HEK293 (cell line): Measurements from ENCODE around the gene PLCB1.

Source experiments
- CTCF ChIA-PET: fragments of 350-600 bp; formaldehyde crosslinking; extraction: SDS; loops from one replicate; lab custom pipeline; 2021; ENCODE audit warnings: antibody characterized with exemption; lab: Yijun Ruan, JAX
- POLR2A ChIA-PET: fragments of 300-600 bp; formaldehyde crosslinking; extraction: SDS; loops from one replicate; lab custom pipeline; 2020; ENCODE audit warnings: antibody characterized with exemption, inconsistent platforms; lab: Yijun Ruan, JAX
- H3K27ac ChIP-seq: fragments of 200-500 bp; sonication (Bioruptor generic); 2 replicates; pipeline ENCODE4 v1.5.1; 2014; ENCODE audit warnings: low read depth, low read length, control low read depth, inconsistent platforms; ENCODE audit errors: extremely low read depth
- H3K36me3 ChIP-seq, 2 experiments: fragments of 200-500 bp in 1 of 2; sonication (Bioruptor generic) in 1 of 2; 1 replicate in 1 of 2; 2 replicates in 1 of 2; pipeline ENCODE4 v1.5.1; 2014 to 2017; ENCODE audit warnings: inconsistent platforms in 2 of 2, low read length in 2 of 2; ENCODE audit not compliant: control insufficient read depth in 2 of 2, insufficient read depth in 1 of 2
- H3K4me1 ChIP-seq: fragments of 200-500 bp; sonication (Bioruptor generic); 2 replicates; pipeline ENCODE4 v1.5.1; 2014; ENCODE audit warnings: mild to moderate bottlenecking, low read length, inconsistent platforms; ENCODE audit not compliant: control insufficient read depth, insufficient read depth
- H3K4me3 ChIP-seq: 2 replicates; pipeline ENCODE4 v1.5.1; 2011; ENCODE audit warnings: low read depth, mild to moderate bottlenecking, control low read depth, low read length, moderate library complexity
- H3K9me3 ChIP-seq: fragments of 200-500 bp; sonication (Bioruptor generic); 2 replicates; pipeline ENCODE4 v1.5.1; 2014; ENCODE audit warnings: low read depth, low read length, inconsistent platforms; ENCODE audit not compliant: control insufficient read depth, insufficient read depth
- REPIN1 ChIP-seq: fragments of 450-650 bp; formaldehyde crosslinking; IDR thresholded peaks from 2 replicates; pipeline ENCODE4 v1.5.1; 2017; ENCODE audit warnings: missing biosample characterization, missing genetic modification characterization, low read depth
- YY2 ChIP-seq: fragments of 450-650 bp; formaldehyde crosslinking; IDR thresholded peaks from 2 replicates; pipeline ENCODE4 v1.5.1; 2016; ENCODE audit warnings: missing biosample characterization, missing genetic modification characterization
- ZEB2 ChIP-seq: fragments of 450-650 bp; formaldehyde crosslinking; IDR thresholded peaks from 2 replicates; pipeline ENCODE4 v1.5.1; 2016; ENCODE audit warnings: missing biosample characterization, missing genetic modification characterization
- ZFP3 ChIP-seq: fragments of 450-650 bp; formaldehyde crosslinking; IDR thresholded peaks from 2 replicates; pipeline ENCODE4 v1.5.1; 2016; ENCODE audit warnings: low read depth, missing biosample characterization, missing genetic modification characterization
- ZNF132 ChIP-seq: fragments of 450-650 bp; formaldehyde crosslinking; IDR thresholded peaks from 2 replicates; pipeline ENCODE4 v1.5.1; 2017; ENCODE audit warnings: missing biosample characterization, missing genetic modification characterization, borderline replicate concordance
- ZNF19 ChIP-seq: fragments of 450-650 bp; formaldehyde crosslinking; IDR thresholded peaks from 2 replicates; pipeline ENCODE4; 2016; ENCODE audit warnings: missing biosample characterization, missing genetic modification characterization, low read depth
- ZNF24 ChIP-seq: fragments of 450-650 bp; formaldehyde crosslinking; IDR thresholded peaks from 2 replicates; pipeline ENCODE4 v1.5.1; 2016; ENCODE audit warnings: missing biosample characterization, missing genetic modification characterization
- ZNF324 ChIP-seq: fragments of 450-650 bp; formaldehyde crosslinking; IDR thresholded peaks from 2 replicates; pipeline ENCODE4 v1.5.1; 2016; ENCODE audit warnings: missing biosample characterization, missing genetic modification characterization
- ZNF37A ChIP-seq: fragments of 450-650 bp; IDR thresholded peaks from 2 replicates; pipeline ENCODE4 v1.5.1; 2018; ENCODE audit warnings: missing biosample characterization, missing genetic modification characterization
- ZNF623 ChIP-seq: fragments of 450-650 bp; formaldehyde crosslinking; IDR thresholded peaks from 2 replicates; pipeline ENCODE4 v1.5.1; 2016; ENCODE audit warnings: missing biosample characterization, missing genetic modification characterization
- ZNF701 ChIP-seq: fragments of 450-650 bp; formaldehyde crosslinking; IDR thresholded peaks from 2 replicates; pipeline ENCODE4 v1.5.1; 2016; ENCODE audit warnings: missing biosample characterization, missing genetic modification characterization
- TF ChIP-seq, protein P1 (sequence below): fragments of 450-650 bp; formaldehyde crosslinking; IDR thresholded peaks from 2 replicates; pipeline ENCODE4 v1.5.1; 2016; ENCODE audit warnings: missing biosample characterization, missing genetic modification characterization, borderline replicate concordance
- TF ChIP-seq, protein P2 (sequence below): fragments of 450-650 bp; IDR thresholded peaks from 2 replicates; pipeline ENCODE4 v1.5.1; 2018; ENCODE audit warnings: missing biosample characterization, missing genetic modification characterization
- TF ChIP-seq, protein P3 (sequence below): fragments of 450-650 bp; formaldehyde crosslinking; IDR thresholded peaks from 2 replicates; pipeline ENCODE4 v1.5.1; 2016; ENCODE audit warnings: missing biosample characterization, missing genetic modification characterization
- TF ChIP-seq, protein P4 (sequence below): fragments of 450-650 bp; formaldehyde crosslinking; IDR thresholded peaks from 2 replicates; pipeline ENCODE4 v1.5.1; 2016; ENCODE audit warnings: missing biosample characterization, missing genetic modification characterization, low read depth
- TF ChIP-seq, protein P5 (sequence below): fragments of 450-650 bp; formaldehyde crosslinking; IDR thresholded peaks from 2 replicates; pipeline ENCODE4 v1.5.1; 2016; ENCODE audit warnings: missing biosample characterization, missing genetic modification characterization

Gene PLCB1

DNA sequence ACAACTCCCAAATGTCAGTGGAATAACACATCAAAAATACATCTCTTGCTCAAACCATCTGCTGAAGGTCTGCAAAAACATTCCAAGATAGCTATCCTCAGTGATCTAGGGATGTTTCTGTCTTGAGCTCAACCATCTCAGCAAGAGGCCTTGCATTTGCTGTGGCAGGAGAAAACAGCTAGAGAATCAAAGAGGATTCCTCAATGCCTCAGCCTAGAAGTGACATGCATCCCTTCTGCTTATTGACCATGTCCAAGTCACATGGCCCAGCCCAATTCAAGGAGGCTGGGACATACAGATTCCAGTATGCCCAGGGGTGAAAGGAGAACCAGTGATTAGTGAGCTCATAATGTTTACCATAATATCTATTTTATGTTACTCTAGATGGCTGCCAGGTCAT lies 269.5 kb downstream of the PLCB1 start (continued):
- TF ChIP-seq, protein P1, sequence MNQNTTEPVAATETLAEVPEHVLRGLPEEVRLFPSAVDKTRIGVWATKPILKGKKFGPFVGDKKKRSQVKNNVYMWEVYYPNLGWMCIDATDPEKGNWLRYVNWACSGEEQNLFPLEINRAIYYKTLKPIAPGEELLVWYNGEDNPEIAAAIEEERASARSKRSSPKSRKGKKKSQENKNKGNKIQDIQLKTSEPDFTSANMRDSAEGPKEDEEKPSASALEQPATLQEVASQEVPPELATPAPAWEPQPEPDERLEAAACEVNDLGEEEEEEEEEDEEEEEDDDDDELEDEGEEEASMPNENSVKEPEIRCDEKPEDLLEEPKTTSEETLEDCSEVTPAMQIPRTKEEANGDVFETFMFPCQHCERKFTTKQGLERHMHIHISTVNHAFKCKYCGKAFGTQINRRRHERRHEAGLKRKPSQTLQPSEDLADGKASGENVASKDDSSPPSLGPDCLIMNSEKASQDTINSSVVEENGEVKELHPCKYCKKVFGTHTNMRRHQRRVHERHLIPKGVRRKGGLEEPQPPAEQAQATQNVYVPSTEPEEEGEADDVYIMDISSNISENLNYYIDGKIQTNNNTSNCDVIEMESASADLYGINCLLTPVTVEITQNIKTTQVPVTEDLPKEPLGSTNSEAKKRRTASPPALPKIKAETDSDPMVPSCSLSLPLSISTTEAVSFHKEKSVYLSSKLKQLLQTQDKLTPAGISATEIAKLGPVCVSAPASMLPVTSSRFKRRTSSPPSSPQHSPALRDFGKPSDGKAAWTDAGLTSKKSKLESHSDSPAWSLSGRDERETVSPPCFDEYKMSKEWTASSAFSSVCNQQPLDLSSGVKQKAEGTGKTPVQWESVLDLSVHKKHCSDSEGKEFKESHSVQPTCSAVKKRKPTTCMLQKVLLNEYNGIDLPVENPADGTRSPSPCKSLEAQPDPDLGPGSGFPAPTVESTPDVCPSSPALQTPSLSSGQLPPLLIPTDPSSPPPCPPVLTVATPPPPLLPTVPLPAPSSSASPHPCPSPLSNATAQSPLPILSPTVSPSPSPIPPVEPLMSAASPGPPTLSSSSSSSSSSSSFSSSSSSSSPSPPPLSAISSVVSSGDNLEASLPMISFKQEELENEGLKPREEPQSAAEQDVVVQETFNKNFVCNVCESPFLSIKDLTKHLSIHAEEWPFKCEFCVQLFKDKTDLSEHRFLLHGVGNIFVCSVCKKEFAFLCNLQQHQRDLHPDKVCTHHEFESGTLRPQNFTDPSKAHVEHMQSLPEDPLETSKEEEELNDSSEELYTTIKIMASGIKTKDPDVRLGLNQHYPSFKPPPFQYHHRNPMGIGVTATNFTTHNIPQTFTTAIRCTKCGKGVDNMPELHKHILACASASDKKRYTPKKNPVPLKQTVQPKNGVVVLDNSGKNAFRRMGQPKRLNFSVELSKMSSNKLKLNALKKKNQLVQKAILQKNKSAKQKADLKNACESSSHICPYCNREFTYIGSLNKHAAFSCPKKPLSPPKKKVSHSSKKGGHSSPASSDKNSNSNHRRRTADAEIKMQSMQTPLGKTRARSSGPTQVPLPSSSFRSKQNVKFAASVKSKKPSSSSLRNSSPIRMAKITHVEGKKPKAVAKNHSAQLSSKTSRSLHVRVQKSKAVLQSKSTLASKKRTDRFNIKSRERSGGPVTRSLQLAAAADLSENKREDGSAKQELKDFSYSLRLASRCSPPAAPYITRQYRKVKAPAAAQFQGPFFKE: no peak

DNA sequence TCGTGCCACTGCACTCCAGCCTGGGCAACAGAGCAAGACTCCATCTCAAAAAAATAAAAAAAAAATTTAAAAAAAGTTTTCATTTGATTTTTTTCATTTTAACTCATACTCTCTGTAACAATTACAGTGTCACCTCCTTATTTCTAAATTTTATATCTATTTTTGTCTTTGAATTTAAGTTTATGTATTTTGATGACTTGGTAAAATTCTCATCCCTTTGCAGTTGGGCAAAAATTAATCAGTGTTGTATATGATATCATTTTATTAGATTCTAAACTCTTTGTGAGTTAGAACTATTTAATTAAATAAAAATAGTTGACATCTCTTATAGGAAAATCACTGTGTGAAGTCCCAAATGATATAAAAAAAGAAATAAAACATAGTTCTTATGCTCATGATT lies 270.7 kb downstream of the PLCB1 start:
- H3K9me3 ChIP-seq: no peaks in the 10 kb centered on the region
- ChIA-PET CTCF (no interaction called here), POLR2A (no interaction called here)
- H3K27ac ChIP-seq: no peak overlapping the region
- TF ChIP-seq, protein P2, sequence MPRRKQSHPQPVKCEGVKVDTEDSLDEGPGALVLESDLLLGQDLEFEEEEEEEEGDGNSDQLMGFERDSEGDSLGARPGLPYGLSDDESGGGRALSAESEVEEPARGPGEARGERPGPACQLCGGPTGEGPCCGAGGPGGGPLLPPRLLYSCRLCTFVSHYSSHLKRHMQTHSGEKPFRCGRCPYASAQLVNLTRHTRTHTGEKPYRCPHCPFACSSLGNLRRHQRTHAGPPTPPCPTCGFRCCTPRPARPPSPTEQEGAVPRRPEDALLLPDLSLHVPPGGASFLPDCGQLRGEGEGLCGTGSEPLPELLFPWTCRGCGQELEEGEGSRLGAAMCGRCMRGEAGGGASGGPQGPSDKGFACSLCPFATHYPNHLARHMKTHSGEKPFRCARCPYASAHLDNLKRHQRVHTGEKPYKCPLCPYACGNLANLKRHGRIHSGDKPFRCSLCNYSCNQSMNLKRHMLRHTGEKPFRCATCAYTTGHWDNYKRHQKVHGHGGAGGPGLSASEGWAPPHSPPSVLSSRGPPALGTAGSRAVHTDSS (tag by site-specific recombination): no peak
- TF ChIP-seq ZNF623 (tag by site-specific recombination) (no peak), ZNF324 (no peak), ZNF19 (tag by site-specific recombination) (no peak), REPIN1 (no peak), ZNF701 (tag by site-specific recombination) (no peak), ZNF37A (tag by site-specific recombination) (no peak)
- TF ChIP-seq, protein P3, sequence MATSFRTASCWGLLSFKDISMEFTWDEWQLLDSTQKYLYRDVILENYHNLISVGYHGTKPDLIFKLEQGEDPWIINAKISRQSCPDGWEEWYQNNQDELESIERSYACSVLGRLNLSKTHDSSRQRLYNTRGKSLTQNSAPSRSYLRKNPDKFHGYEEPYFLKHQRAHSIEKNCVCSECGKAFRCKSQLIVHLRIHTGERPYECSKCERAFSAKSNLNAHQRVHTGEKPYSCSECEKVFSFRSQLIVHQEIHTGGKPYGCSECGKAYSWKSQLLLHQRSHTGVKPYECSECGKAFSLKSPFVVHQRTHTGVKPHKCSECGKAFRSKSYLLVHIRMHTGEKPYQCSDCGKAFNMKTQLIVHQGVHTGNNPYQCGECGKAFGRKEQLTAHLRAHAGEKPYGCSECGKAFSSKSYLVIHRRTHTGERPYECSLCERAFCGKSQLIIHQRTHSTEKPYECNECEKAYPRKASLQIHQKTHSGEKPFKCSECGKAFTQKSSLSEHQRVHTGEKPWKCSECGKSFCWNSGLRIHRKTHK (tag by site-specific recombination): no peak
- no peaks in the 10 kb centered on the region for H3K36me3 ChIP-seq
- no peaks in the 10 kb centered on the region; the same call in 1 of the 2 replicates for H3K4me1 ChIP-seq
- H3K4me3 ChIP-seq: no peak overlapping the region

DNA sequence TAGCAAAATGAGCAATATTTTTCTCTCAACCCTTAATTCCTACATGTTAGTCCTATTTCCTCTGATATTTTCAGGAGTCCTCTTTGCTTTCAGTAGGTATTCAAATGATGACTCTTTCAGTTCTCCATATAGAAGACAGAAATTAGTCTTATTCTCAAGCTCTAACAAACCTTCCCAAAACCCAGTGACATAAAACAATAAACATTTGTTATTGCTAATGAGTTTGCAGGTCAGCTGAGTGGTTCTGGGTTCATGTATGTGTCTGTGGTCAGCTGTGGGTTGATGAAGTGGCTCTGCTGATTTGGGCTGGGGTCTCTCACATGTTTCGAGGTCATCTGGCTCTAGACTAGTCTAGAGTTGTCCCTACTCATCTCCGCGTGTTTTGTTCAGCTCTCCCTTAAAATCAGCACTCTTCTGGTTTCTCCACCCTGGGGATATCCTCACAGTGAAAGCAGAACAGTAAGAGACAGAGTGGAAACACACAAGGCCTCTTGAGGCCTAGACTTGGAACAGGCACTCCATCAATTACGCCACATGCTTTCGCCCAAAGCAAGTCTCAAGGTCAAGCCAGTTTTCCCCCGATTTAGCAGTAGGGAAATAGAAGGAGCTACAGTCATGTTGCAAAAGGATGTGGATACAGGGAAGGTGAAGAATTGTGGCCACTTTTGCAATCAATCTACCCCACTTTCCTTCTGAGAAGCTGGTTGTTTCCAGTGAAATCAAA lies 273.0 kb downstream of the PLCB1 start:
- Histone ChIP-seq H3K36me3 (no peaks in the 10 kb centered on the region), H3K4me1 (no peaks in the 10 kb centered on the region; the same call in 1 of the 2 replicates), H3K4me3 (no peak overlapping the region), H3K9me3 (no peaks in the 10 kb centered on the region), H3K27ac (no peak overlapping the region)
- ChIA-PET POLR2A (no interaction called here), CTCF (interaction anchor here (0.7 to 1.4 kb wide), 5 partner anchors 15 to 1311 kb away, joined by 3 to 6 read pairs (median 3); no protein-coding TSS in a partner anchor)
- TF ChIP-seq, protein P4, sequence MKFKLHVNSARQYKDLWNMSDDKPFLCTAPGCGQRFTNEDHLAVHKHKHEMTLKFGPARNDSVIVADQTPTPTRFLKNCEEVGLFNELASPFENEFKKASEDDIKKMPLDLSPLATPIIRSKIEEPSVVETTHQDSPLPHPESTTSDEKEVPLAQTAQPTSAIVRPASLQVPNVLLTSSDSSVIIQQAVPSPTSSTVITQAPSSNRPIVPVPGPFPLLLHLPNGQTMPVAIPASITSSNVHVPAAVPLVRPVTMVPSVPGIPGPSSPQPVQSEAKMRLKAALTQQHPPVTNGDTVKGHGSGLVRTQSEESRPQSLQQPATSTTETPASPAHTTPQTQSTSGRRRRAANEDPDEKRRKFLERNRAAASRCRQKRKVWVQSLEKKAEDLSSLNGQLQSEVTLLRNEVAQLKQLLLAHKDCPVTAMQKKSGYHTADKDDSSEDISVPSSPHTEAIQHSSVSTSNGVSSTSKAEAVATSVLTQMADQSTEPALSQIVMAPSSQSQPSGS (tag by site-specific recombination): no peak
- TF ChIP-seq ZNF132 (tag by site-specific recombination): no peak
- no peak for TF ChIP-seq ZFP3
- TF ChIP-seq, protein P5, sequence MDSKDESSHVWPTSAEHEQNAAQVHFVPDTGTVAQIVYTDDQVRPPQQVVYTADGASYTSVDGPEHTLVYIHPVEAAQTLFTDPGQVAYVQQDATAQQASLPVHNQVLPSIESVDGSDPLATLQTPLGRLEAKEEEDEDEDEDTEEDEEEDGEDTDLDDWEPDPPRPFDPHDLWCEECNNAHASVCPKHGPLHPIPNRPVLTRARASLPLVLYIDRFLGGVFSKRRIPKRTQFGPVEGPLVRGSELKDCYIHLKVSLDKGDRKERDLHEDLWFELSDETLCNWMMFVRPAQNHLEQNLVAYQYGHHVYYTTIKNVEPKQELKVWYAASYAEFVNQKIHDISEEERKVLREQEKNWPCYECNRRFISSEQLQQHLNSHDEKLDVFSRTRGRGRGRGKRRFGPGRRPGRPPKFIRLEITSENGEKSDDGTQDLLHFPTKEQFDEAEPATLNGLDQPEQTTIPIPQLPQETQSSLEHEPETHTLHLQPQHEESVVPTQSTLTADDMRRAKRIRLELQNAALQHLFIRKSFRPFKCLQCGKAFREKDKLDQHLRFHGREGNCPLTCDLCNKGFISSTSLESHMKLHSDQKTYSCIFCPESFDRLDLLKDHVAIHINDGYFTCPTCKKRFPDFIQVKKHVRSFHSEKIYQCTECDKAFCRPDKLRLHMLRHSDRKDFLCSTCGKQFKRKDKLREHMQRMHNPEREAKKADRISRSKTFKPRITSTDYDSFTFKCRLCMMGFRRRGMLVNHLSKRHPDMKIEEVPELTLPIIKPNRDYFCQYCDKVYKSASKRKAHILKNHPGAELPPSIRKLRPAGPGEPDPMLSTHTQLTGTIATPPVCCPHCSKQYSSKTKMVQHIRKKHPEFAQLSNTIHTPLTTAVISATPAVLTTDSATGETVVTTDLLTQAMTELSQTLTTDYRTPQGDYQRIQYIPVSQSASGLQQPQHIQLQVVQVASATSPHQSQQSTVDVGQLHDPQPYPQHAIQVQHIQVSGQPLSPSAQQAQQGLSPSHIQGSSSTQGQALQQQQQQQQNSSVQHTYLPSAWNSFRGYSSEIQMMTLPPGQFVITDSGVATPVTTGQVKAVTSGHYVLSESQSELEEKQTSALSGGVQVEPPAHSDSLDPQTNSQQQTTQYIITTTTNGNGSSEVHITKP (tag by site-specific recombination): no peak
- TF ChIP-seq YY2: no peak
- no peak for TF ChIP-seq ZEB2 (tag by site-specific recombination)
- no peak for TF ChIP-seq ZNF24
